Skin of body (tissue), 3 donors: ENCODE data around the gene RELA. TPM values are rescaled to one million over a fixed set of nuclear protein-coding genes. Genes with fewer than 3 reads are reported as not detected.

Experiments
- DNase-seq: peaks from one replicate; lab custom pipeline; 2025; lab: John Stamatoyannopoulos, UW
- small RNA-seq: library from RNA; depleted of rRNA; stranded (forward); fragments of <200 nt; gene quantifications from one replicate; pipeline ENCODE3, GENCODE V24; 2014; ENCODE audit warnings: low replicate concordance
- total RNA-seq: library from RNA; depleted of rRNA; stranded (reverse); fragments of >200 nt; gene quantifications from one replicate; pipeline ENCODE4 v1.2.3, GENCODE V29; 2014

Gene RELA
- total RNA-seq, 1 donor from 2014 or later, result 22.6 TPM

DNA sequence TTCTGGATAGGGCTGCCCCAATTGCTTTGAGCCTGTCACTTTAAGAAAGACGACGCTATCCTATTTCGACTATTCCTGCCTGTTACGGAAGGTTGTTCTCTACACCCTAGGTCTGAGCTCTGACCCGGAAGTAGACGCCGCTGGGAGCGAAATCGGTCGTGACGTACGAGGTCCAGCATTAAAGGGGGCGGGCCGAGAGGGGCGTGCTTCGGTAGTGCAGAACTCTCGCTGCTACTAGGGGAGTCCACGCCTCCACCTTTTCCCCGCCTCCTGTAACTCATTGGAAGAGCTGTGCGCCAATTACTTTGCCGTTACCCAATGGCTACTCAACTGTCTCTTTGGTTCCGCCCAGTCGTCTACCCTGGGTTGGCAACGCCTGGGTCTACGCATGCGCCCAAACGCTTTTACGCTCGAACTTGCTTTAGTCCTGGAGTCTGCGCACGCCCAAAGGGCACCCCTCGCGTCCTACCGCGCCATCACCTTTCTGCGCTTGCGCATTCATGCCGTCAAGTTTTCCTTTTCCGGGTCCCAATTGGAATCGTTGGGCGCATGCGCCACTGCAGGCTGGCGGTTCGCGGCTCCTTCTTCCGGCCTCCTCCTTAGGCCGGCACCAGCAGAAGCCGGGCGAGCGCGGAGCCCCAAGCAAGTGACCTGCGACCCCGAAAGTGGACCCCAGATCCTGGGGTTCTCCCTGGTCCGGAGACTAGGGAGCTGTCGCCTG lies 47.3 kb downstream of the RELA start, which contains the start of gene PCNX3:
Gene PCNX3, plus strand, starts transcription at position 548 of the 721 bp plus-strand sequence. CDS start 536 bp downstream, outside the sequence.
- DNase-seq, result peak; percentile 100

DNA sequence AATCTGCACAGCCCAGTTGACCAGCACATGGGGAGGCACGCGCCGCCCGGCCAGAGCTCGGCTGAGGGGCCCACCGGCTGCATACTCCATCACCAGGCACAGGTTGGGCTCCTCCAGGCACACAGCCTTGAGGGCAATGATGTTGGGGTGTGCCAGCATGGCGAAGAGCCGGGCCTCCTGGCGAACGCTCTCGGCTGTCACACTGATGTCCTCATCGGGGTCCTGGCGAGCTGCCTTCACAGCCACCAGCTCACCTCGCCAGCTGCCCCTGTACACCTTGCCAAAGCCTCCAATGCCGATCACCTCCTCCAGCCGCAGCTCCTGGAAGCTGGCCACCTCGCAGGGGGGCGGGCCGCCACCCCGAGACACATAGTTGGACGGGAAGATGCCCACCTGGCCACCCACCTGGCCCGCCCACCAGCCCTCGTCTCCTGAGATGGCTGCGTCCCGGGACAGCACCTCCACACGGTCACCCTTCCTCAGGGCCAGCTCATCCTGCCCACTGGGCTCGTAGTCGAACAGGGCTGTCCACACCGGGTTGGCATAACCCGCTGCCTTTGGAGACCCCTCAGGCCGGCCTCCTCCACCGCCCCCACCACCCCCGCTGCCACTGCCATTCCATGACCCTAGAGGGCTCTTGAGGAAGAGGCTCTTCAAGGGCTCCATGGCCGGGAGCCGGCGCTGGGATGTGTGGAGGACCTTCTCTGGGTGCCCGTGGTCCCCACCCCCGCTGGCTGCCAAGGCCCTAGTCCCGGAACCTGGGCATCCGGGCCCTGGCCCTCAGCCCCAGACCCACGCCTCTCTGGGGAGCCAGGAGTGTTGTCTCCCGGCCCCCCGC lies 49.4 kb downstream of the RELA start:
- DNase-seq, result no peak

GRCh38 chr11:65612691-65613090 lies 50.0 kb downstream of the RELA start:
- DNase-seq, result no peak

- DNase-seq, result no peak
These were observed 50.7 kb downstream of the RELA start for GRCh38 chr11:65611758-65612603.

DNA sequence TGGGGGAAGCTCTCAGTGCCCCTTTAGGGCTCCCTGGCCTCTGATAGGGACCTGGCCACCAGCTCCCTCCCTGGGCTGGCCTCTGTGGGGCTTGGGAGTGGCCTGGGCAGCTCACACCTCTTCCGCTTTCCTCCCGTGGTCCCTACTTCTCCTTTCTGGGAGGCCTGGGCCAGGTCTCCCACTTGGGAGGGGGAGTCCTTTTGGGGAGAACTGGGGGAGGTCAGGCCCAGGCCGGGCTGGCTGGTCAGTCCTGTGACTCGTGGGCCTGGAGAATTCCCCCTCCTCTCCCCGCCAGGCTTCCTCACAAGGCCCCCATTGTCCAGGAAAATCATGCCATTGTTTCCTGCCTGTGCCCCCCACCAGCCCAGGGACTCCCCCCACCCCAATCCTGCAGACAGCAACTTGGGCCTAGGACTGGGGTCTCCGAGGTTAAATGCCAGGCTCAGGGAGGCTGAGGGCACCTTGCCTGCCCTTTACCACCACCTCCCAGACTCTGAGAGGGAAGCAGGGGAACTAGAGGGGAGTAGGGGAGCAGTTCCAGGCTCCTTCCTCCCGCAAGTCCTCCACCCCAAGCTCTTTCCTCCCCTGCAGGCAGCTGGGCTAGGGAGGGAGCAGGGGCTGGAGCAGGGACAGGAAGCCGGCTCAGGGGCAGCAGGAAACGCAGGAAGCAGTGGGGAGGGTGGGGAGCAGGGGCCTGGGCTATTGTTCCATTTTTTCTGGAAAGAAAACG lies 51.5 kb downstream of the RELA start:
- no peak for DNase-seq

DNA sequence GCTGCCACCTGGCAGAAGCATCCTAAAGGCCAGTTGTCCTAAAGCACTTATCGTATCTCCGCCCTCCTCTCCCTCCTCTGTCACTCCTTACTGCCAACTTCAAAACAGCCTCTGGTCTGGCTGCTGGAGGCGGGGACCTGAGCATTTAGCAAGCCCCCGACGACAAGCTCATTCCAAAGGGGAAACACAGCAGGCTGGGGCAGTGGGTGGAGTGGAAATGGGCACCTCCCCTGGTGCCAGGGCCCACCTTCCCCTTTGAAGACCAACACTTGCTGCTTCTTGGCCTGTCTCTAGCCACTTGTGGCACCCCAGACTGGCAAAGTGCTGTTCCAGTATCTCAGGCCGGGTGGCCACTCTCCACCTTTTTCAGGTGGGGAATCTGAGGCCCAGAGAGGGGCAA lies 52.3 kb downstream of the RELA start:
- no peak for DNase-seq

GRCh38 chr11:65609665-65610064 lies 53.1 kb downstream of the RELA start:
- no peak for DNase-seq

DNA sequence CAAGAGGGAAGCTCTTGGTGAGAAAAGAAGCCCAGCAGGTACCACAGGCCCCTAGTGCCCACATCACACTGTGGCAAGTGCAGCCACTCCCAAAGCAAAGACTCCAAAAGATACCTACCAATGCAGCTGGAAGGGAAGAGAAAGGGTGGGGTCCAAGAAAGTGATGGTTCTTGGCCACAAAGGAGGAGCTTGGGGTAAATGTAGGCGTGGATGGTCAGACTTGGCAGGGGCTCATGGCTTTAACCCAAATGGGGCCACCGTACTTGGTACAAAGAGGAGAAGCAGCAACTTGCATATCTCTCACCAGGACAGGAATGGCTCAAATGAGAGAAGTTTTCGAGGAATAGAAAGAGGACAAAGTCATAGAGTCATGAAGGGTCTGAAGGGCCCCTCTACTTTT lies 53.5 kb downstream of the RELA start:
- DNase-seq, result no peak

DNA sequence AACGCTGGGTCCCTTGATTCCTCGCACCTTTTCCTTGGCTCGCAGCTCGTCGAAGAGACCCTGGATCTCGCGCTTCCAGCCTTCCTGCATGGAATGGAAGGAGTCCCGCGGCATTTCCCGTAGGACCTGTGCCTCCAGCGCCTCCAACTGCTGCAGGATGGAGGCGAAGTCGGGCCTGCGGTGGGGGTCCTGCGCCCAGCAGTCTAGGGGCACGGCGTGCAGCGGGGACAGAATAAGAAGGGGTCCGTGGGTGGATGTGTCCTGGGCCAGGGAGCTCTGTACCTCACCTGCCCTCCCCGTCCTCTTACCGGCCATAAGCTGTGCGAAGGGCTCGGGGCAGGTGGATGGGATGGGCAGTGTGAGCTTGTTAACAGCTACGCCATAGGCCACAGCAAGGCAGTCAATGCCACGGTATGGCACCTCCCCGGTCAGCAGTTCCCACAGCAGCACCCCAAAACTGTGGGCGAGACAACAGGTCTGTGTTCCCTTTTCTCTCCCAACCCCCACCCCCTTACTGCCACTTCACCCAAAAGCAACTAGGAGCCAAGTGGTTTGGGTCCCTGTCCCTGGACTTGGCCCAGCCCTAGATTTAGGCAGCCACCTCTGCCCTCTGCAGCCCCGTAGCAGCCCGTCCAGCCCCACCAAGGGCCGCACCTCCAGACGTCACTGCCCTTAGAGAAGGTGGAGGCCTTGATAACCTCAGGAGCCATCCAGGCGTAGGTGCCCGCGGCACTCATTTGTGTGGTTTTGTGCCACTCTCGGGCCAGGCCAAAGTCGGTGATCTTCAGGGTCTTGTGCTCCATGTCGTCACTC lies 54.9 kb downstream of the RELA start:
- DNase-seq, result no peak

DNA sequence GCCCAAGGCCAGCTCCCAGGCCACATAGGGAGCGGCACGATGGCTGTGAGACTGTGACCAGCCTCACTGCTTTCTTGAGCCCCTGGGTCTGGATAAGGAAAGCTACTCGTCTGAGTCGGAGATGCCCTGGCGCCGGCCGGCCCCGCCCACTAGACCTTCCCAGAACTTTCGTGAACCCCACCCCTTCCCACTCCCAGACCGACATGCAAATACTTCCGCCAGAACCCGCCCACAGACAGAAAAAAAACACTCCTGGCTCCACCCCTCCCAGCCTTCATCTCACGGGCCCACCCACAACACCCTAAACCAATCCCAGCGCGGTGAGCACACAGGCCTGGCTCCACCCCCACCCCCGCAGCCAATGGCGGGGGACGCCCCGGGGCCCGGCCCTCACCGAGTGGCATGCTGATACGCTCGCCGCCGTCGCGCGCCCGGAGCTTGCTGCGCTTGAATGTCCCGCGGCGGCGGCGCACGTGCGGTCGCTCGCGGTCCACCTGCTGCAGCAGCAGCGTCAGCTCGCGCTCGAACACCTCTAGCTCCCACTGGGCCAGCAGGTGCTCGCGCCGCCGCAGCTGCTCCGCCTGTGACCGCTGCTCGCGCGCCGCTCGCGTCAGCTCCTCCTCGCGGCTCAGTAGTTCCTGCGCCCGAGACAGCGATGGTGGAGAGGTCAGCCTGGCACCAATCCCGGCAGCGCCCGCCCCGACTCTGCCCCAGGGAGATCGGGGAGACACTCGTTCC lies 55.7 kb downstream of the RELA start:
- peak; percentile 92 for DNase-seq

- DNase-seq, result no peak
These were observed 58.5 kb downstream of the RELA start for GRCh38 chr11:65604258-65604657.

Small RNA genes within 50 kb of the gene (small RNA-seq; reads per million reads assigned to genes)
- gene MIR4489 (not detected), gene MIR4690 (0.12 reads per million), gene RN7SL309P (not detected)

Other genes with a start within 250 kb of the RELA start
- 308 TPM for gene NEAT1, start 240.1 kb downstream of the RELA start, total RNA-seq
- 23,607 TPM for gene MALAT1, start 163.9 kb downstream of the RELA start, total RNA-seq
- 30.2 TPM for gene SCYL1, start 137.8 kb downstream of the RELA start, total RNA-seq
- 56.0 TPM for gene LTBP3, start 104.6 kb downstream of the RELA start, total RNA-seq
- gene ZNRD2, start 92.4 kb downstream of the RELA start, total RNA-seq, result 18.5 TPM
- 9.8 TPM for gene FAM89B, start 90.4 kb downstream of the RELA start, total RNA-seq
- gene EHBP1L1, start 86.9 kb downstream of the RELA start, total RNA-seq, result 49.5 TPM
- gene KCNK7, start 67.1 kb downstream of the RELA start, total RNA-seq, result 8.5 TPM
- 20.8 TPM for gene MAP3K11, start 48.7 kb downstream of the RELA start, total RNA-seq
- 8.6 TPM for gene PCNX3, start 47.1 kb downstream of the RELA start, total RNA-seq
- 12.1 TPM for gene SIPA1, start 24.8 kb downstream of the RELA start, total RNA-seq
- 30.0 TPM for gene KAT5, start 49.3 kb upstream of the RELA start, total RNA-seq
- 12.9 TPM for gene RNASEH2C, start 57.9 kb upstream of the RELA start, total RNA-seq
- 6.9 TPM for gene AP5B1, start 118.1 kb upstream of the RELA start, total RNA-seq
- gene OVOL1, start 124.1 kb upstream of the RELA start, total RNA-seq, result 23.3 TPM
- 1.4 TPM for gene SNX32, start 171.0 kb upstream of the RELA start, total RNA-seq
- 371 TPM for gene CFL1, start 195.3 kb upstream of the RELA start, total RNA-seq
- gene MUS81, start 197.5 kb upstream of the RELA start, total RNA-seq, result 24.0 TPM
- 33.6 TPM for gene EFEMP2, start 209.9 kb upstream of the RELA start, total RNA-seq
- 0.59 TPM for gene CTSW, start 216.9 kb upstream of the RELA start, total RNA-seq
- gene FIBP, start 225.6 kb upstream of the RELA start, total RNA-seq, result 51.0 TPM
- gene CCDC85B, start 227.8 kb upstream of the RELA start, total RNA-seq, result 11.4 TPM
- 10.6 TPM for gene FOSL1, start 237.5 kb upstream of the RELA start, total RNA-seq